HG03045 (cell line): ENCODE results near the gene MYG1.

Source experiments
- ATAC-seq: cut with Tn5 transposase; IDR thresholded peaks from one replicate; pipeline ENCODE4 v1.9.1; 2021; ENCODE audit warnings: mild to moderate bottlenecking, moderate library complexity; ENCODE audit not compliant: unreplicated experiment

The MYG1 gene

GRCh38 chr12:53299454-53300180, at the start of gene MYG1:
Gene MYG1, plus strand, starts transcription at chr12:53299695. Its CDS starts 43 bp downstream, at chr12:53299738.
- peak; percentile 73 for ATAC-seq

DNA sequence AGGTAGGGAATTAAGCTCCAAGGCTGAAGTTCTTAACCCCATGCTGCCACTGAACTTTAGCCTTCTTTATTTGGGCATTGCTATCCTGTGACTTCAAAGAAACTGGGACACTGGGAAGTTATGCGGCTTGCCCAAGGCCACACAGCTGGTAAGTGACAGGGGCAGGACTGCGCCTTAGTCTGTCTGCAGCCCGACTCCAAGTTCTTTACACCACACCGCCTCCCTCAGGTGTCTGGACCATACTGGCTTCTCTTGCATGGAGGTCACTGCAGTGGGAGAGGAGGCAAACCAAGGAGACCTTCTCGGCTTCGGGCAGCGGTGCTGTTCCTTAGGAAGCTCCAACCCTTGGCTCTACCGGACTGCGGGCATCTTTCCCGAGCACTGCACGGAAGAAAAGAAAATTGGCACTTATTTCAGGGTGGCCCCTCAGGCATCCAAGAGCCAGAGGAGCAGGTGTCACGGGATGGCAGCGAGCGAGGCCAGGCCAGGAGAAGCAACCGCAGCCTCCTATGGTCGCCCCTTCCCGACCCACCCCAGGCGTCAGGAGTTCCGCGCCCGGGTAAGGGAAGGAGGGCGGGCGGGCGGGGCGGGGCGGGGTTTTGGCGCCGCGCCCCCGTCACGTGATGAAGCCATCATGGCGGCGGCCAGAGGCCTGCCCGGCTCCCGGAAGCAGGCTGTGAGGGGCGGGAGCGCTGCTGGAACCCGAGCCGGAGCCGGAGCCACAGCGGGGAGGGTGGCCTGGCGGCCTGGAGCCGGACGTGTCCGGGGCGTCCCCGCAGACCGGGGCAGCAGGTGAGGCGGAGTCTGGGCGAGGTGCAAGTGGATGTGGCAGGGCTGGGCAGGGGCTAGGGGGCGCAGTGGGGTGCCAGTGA, 47.8 kb upstream of the MYG1 start:
- peak; percentile 80 for ATAC-seq

DNA sequence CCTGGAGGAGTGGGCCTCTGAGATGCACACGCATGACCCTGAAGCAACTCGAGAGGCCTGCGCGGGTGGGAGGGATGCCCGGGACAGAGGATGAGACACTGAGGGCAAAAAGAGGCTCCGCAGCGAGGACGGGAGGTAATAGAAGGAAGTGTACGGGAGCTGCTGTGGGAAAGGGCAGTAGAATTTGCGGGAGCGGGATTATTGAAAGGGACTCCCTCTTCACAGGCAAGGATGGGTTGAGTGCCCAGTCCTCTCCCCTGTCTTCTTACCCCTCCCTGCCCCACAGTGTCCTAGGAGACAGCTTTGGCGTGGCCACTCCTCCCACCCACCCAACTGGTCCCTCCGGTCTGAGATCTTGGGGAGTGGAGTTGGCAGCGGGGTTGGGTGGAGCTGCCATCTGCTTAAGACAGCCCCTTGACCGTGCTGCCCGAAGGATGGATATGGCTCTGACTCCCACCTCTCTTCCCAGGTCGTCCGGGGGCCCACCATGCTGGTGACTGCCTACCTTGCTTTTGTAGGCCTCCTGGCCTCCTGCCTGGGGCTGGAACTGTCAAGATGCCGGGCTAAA, 47.1 kb upstream of the MYG1 start:
- ATAC-seq: no peak

GRCh38 chr12:53253298-53253697, 46.2 kb upstream of the MYG1 start:
- no peak for ATAC-seq

DNA sequence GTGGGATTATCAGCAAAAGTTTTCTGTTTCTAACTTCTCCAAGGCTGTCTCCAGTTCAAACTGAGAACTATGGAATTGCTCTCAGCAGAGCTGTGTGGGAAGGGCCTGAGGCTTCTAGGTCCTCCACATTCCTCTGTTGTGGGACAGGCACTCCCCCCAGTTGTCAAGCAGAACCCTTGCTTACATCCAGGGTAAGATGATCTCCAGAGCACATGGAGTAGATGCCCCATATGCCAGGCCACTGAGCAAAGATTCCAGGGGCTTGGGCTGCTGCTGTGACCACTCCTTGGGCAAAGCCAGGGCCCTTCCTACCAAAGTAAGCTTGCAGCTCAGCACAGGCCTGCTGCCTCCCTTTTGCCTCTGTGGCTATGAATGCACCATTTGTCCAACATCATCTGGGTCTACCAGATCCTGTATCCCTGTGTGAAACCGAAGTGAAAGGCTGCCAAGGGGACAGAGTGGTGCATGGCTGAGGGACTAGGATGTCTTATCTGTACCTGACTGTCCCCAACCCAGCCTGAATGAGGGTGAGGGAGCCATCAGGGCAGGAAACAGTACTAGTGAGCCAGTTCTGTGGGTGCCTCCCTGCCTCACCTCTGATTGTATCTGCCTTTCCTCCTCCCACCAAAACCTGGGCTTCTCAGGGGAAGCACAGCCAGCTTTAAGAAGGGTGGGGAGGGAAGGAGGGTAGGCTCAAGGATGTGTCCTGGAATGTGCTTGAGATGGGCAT, 44.5 kb upstream of the MYG1 start:
- no peak for ATAC-seq

DNA sequence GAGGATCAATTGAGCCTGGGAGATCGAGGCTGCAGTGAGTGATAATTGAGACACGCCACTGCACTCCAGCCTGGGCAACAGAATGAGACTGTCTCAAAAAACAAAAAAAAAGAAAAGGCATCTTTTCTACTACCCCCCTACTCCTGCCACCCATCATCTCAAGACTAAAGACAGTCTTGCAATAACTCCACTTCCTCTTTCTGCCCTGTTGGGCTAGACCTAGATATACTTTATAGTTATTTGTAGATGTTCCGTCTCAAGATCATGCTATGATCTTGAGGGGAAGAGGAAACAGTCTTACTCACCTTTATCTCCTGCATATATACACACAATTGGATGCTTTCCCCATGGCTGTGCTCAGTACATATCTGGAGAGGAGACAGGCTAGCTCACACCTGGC, 43.5 kb upstream of the MYG1 start:
- ATAC-seq: no peak

- no peak for ATAC-seq
Observed at GRCh38 chr12:53258541-53259539, 40.7 kb upstream of the MYG1 start.

DNA sequence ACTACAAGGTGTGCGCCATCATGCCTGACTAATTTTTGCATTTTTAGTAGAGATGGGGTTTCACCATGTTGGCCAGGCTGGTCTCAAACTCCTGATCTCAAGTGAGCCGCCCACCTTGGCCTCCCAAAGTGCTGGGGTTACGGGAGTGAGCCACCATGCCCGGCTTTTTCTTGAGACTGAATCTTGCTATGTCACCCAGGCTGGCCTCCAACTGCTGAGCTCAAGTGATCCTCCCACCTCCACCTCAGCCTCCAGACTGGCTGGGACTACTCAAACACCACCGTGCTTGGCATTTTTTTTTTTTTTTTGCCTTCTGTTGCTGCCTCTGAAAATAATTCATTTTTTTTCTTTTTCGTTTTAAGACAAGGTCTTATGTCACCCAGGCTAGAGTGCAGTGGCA, 39.6 kb upstream of the MYG1 start:
- ATAC-seq: no peak

GRCh38 chr12:53265783-53266182, 33.7 kb upstream of the MYG1 start:
- ATAC-seq: no peak

GRCh38 chr12:53267306-53267998, 32.0 kb upstream of the MYG1 start:
- ATAC-seq: no peak

DNA sequence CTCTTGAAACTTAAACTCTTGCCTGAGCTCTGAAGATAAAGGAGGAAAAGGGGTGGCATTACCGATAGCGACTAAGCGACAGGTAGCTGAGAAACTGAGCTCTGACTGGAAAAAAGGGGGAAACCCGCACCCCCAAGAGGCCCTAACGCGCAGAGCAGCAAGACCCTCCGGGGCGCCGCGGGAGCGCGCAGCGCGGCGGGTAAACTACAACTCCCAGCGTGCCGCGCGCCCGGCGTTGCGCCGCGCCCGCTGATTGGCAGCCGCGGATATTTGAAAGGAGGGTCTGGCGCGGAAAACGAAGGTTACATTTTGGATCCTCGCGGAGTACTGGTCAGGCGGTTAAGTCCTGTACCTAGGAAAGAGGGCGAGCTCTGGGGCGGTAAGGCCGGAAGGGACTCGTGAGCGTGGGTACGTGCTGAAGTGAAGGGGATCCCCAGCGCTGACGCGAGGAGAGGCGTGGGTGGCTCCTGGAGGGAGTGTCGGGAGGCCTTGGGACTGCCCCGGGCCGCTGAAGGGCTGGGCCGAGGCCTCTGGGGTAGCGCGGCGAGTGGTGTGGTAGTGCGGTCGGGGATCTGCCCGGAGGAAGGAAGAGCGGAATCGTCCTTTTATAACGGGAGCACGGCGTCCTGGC, 31.4 kb upstream of the MYG1 start, which contains the start of gene ESPL1:
Gene ESPL1, plus strand, starts transcription at position 301 of the 631 bp plus-strand sequence. CDS start 468 bp downstream, outside the sequence.
- peak; percentile 81 for ATAC-seq

DNA sequence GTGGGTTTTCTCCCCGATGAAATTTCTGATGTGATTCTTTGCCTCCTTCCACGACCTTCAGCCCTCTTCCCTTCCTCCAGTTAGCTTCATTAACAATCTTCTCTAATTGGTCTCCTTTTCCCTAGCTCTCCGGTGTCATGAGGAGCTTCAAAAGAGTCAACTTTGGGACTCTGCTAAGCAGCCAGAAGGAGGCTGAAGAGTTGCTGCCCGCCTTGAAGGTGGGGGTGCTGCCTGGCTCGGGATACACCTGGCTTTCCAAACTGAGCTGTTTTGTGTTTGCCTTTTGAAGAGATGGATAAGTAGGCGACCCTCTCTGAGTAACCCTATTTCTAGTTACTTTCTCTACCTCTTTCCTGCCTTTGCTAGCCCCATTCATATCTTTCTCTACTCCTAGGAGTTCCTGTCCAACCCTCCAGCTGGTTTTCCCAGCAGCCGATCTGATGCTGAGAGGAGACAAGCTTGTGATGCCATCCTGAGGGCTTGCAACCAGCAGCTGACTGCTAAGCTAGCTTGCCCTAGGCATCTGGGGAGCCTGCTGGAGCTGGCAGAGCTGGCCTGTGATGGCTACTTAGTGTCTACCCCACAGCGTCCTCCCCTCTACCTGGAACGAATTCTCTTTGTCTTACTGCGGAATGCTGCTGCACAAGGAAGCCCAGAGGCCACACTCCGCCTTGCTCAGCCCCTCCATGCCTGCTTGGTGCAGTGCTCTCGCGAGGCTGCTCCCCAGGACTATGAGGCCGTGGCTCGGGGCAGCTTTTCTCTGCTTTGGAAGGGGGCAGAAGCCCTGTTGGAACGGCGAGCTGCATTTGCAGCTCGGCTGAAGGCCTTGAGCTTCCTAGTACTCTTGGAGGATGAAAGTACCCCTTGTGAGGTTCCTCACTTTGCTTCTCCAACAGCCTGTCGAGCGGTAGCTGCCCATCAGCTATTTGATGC, 30.6 kb upstream of the MYG1 start:
- ATAC-seq: no peak

- no peak for ATAC-seq
Observed at GRCh38 chr12:53274445-53274844, 25.1 kb upstream of the MYG1 start.

DNA sequence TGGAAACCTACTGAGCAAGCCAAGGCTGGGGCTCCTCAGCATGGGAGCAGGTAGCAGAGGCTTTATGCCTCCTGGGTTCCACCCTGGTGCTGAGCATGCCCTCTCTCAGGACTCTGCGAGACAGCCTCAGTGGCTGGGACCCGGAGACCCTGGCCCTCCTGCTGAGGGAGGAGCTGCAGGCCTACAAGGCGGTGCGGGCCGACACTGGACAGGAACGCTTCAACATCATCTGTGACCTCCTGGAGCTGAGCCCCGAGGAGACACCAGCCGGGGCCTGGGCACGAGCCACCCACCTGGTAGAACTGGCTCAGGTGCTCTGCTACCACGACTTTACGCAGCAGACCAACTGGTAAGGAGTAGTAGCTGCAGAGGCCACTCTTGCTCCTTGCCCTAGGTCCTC, 23.0 kb upstream of the MYG1 start:
- no peak for ATAC-seq

DNA sequence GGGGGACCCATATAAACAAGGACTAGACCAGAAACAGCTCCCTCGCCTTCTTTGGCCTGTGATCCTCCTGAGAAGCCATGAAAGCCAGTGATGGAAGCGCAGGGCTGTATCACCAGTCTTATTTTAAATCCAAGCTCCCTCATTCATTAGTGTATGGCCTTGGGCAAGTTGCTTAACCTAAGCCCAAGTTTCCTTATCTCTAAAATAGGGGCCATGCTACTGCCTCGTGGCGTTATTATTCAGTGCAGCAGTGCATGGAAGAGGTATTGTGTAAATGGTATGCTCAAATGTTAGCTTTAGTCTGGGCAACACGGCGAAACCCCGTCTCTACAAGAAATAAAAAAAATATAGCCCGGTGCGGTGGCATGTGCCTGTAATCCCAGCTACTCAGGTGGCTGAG, 21.5 kb upstream of the MYG1 start:
- ATAC-seq: no peak

GRCh38 chr12:53279283-53279869, 20.1 kb upstream of the MYG1 start:
- no peak for ATAC-seq

- no peak for ATAC-seq
Observed at GRCh38 chr12:53279888-53280498, 19.5 kb upstream of the MYG1 start.
